H9 (cell line): ENCODE results near the gene SALL3. TPM values are rescaled to one million over a fixed set of nuclear protein-coding genes. Genes with fewer than 3 reads are reported as not detected.

Experiments used
- DNase-seq: peaks from one replicate; pipeline ENCODE4 v3.0.0-alpha.2; 2017
- H2AFZ ChIP-seq: one replicate; pipeline ENCODE4 v1.6.1; 2013; ENCODE audit warnings: mild to moderate bottlenecking, low read length, control low read depth, moderate library complexity
- H2AK5ac ChIP-seq: 2 replicates; pipeline ENCODE4 v1.6.1; 2013; ENCODE audit warnings: low read length, control low read depth, mixed read lengths; ENCODE audit not compliant: insufficient read length
- H2BK120ac ChIP-seq: one replicate; pipeline ENCODE4 v1.6.1; 2013; ENCODE audit warnings: low read depth, mild to moderate bottlenecking, low read length, control low read depth, inconsistent platforms; ENCODE audit not compliant: poor library complexity, severe bottlenecking
- H2BK12ac ChIP-seq: 2 replicates; pipeline ENCODE4 v1.6.1; 2013; ENCODE audit warnings: low read length, control low read depth, mixed read lengths, low read depth; ENCODE audit not compliant: insufficient read length
- H2BK15ac ChIP-seq: 2 replicates; pipeline ENCODE4 v1.6.1; 2013; ENCODE audit warnings: low read depth, low read length, control low read depth
- H2BK20ac ChIP-seq: one replicate; pipeline ENCODE4 v1.6.1; 2013; ENCODE audit warnings: low read depth, mild to moderate bottlenecking, low read length, control low read depth, inconsistent platforms; ENCODE audit not compliant: poor library complexity, severe bottlenecking
- H2BK5ac ChIP-seq: 2 replicates; pipeline ENCODE4 v1.6.1; 2013; ENCODE audit warnings: low read length, control low read depth, mixed read lengths; ENCODE audit not compliant: insufficient read length
- H3K14ac ChIP-seq: 2 replicates; pipeline ENCODE4 v1.6.1; 2013; ENCODE audit warnings: low read length, control low read depth; ENCODE audit not compliant: insufficient read depth
- H3K18ac ChIP-seq: 2 replicates; pipeline ENCODE4 v1.6.1; 2013; ENCODE audit warnings: low read depth, mild to moderate bottlenecking, mixed read lengths, low read length, control low read depth; ENCODE audit not compliant: insufficient read length
- H3K23ac ChIP-seq: 2 replicates; pipeline ENCODE4 v1.6.1; 2013; ENCODE audit warnings: low read length, control low read depth, mixed read lengths, low read depth; ENCODE audit not compliant: insufficient read length
- H3K23me2 ChIP-seq: 2 replicates; pipeline ENCODE4 v1.6.1; 2013; ENCODE audit warnings: low read depth, mild to moderate bottlenecking, mixed read lengths, low read length, control low read depth; ENCODE audit not compliant: insufficient read length, poor library complexity, severe bottlenecking
- H3K27ac ChIP-seq: 2 replicates; pipeline ENCODE4 v1.5.1; 2013; ENCODE audit warnings: low read length, control low read depth, mixed read lengths, low read depth; ENCODE audit not compliant: insufficient read length
- H3K27me3 ChIP-seq: 2 replicates; pipeline ENCODE4 v1.6.1; 2013; ENCODE audit warnings: low read length, control low read depth, inconsistent platforms; ENCODE audit not compliant: insufficient read depth
- H3K4ac ChIP-seq: 2 replicates; pipeline ENCODE4 v1.6.1; 2013; ENCODE audit warnings: low read depth, mild to moderate bottlenecking, control low read depth, inconsistent platforms, low read length, moderate library complexity
- H3K4me1 ChIP-seq: 2 replicates; pipeline ENCODE4 v1.6.1; 2013; ENCODE audit warnings: low read length, control low read depth, inconsistent platforms; ENCODE audit not compliant: insufficient read depth
- H3K4me2 ChIP-seq: 2 replicates; pipeline ENCODE4 v1.6.1; 2013; ENCODE audit warnings: low read length, control low read depth, mixed read lengths; ENCODE audit not compliant: insufficient read length, insufficient read depth
- H3K56ac ChIP-seq: 2 replicates; pipeline ENCODE4 v1.6.1; 2013; ENCODE audit warnings: low read depth, mild to moderate bottlenecking, mixed read lengths, low read length, control low read depth; ENCODE audit not compliant: insufficient read length
- H3K79me1 ChIP-seq: 2 replicates; pipeline ENCODE4 v1.6.1; 2013; ENCODE audit warnings: low read depth, mild to moderate bottlenecking, moderate library complexity, low read length, control low read depth, inconsistent platforms; ENCODE audit not compliant: insufficient read depth, poor library complexity, severe bottlenecking
- H3K79me2 ChIP-seq: 2 replicates; pipeline ENCODE4 v1.6.1; 2013; ENCODE audit warnings: low read length, control low read depth, inconsistent platforms; ENCODE audit not compliant: insufficient read depth
- H3K9ac ChIP-seq: 2 replicates; pipeline ENCODE4 v1.6.1; 2013; ENCODE audit warnings: low read length, control low read depth, mixed read lengths; ENCODE audit not compliant: insufficient read length; ENCODE audit errors: extremely low read depth
- H3K9me3 ChIP-seq: one replicate; pipeline ENCODE4 v1.6.1; 2013; ENCODE audit warnings: low read depth, low read length, inconsistent platforms; ENCODE audit not compliant: control insufficient read depth
- H3T11ph ChIP-seq: one replicate; pipeline ENCODE4 v1.6.1; 2013; ENCODE audit warnings: mild to moderate bottlenecking, low read length, control low read depth, inconsistent platforms
- H4K20me1 ChIP-seq: one replicate; pipeline ENCODE4 v1.6.1; 2013; ENCODE audit not compliant: control insufficient read depth, insufficient read length, insufficient read depth
- H4K5ac ChIP-seq: 2 replicates; pipeline ENCODE4 v1.6.1; 2013; ENCODE audit warnings: low read depth, mild to moderate bottlenecking, mixed read lengths, low read length, control low read depth; ENCODE audit not compliant: insufficient read length
- H4K8ac ChIP-seq: replicated peaks from 2 replicates; pipeline ENCODE4 v1.6.1; 2013; ENCODE audit warnings: low read length, control low read depth, mixed read lengths, low read depth; ENCODE audit not compliant: insufficient read length
- H4K91ac ChIP-seq: 2 replicates; pipeline ENCODE4 v1.6.1; 2013; ENCODE audit warnings: low read depth, mild to moderate bottlenecking, moderate library complexity, mixed read lengths, low read length, control low read depth; ENCODE audit not compliant: insufficient read length
- H3K27ac Mint-ChIP-seq, 3 experiments: 2 replicates in 2 of 3; 3 replicates in 1 of 3; pipeline ENCODE4 v1.8.0; 2020 to 2021; ENCODE audit warnings: mixed read lengths in 3 of 3, mild to moderate bottlenecking in 1 of 3, moderate library complexity in 1 of 3
- H3K27me3 Mint-ChIP-seq: 2 replicates; pipeline ENCODE4 v1.8.0; 2021; ENCODE audit warnings: low read depth, mild to moderate bottlenecking, moderate library complexity, mixed read lengths
- H3K36me3 Mint-ChIP-seq, 3 experiments: 2 replicates in 2 of 3; 3 replicates in 1 of 3; pipeline ENCODE4 v1.8.0; 2020 to 2021; ENCODE audit warnings: low read depth in 3 of 3, mixed read lengths in 3 of 3; ENCODE audit not compliant: insufficient read depth in 1 of 3
- H3K4me1 Mint-ChIP-seq, 2 experiments: 2 replicates each; pipeline ENCODE4 v1.8.0; 2020; ENCODE audit warnings: mixed read lengths in 2 of 2
- H3K4me3 Mint-ChIP-seq, 2 experiments: 2 replicates in 1 of 2; 3 replicates in 1 of 2; pipeline ENCODE4 v1.8.0; 2020 to 2021; ENCODE audit warnings: mild to moderate bottlenecking in 2 of 2, mixed read lengths in 2 of 2, moderate library complexity in 1 of 2
- H3K9me3 Mint-ChIP-seq, 2 experiments: 2 replicates in 1 of 2; 3 replicates in 1 of 2; pipeline ENCODE4 v1.8.0; 2020; ENCODE audit warnings: mild to moderate bottlenecking in 2 of 2, mixed read lengths in 2 of 2, moderate library complexity in 1 of 2
- WGBS: extraction: QIAGEN DNeasy Blood & Tissue Kit; methylation state at CpG from one replicate; pipeline ENCODE4 v1.1.7; 2013; ENCODE audit warnings: missing lambda C conversion rate, low lambda C conversion rate, mixed read lengths; ENCODE audit not compliant: insufficient read length; ENCODE audit errors: extremely low coverage; 5-methylcytosine and 5-hydroxymethylcytosine counted together
- total RNA-seq: library from RNA; stranded (reverse); gene quantifications from 2 replicates; pipeline ENCODE4 v1.2.1, GENCODE V29; 2021
- TF ChIP-seq, protein P1 (sequence below): fragments of 200-600 bp; sonication (generic); conservative IDR thresholded peaks from 3 replicates; pipeline ENCODE4 v1.8.0; 2021; ENCODE audit warnings: antibody characterized with exemption, mild to moderate bottlenecking

The SALL3 gene
- total RNA-seq, 1 experiment from 2014 or later = 52.4 TPM

DNA sequence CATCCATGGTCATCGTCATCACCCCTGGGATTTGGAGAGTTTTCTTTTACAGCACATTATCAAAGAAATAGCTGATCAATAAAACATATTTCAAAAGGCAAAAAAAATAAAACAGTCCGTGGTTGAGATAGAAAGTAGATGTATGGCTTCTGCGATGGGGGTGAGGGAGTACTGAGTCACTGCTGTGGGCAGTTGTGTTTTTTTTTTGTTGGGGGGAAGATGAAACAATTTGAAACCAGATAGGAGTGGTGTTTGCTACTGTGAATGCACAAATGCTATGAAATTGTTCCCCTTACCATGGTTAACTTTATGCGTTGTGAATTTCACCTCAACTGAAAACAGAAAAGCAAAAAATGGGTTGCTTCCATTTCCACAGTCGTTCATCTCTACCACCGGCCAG lies 11.9 kb upstream of the SALL3 start:
- no peak overlapping the region for H2AK5ac ChIP-seq
- no peak overlapping the region for H2BK12ac ChIP-seq
- no CpG with 5 or more reads among the region's 6 CpGs for WGBS
- H3K36me3 Mint-ChIP-seq = peaks cover 3 to 8% (median 6%) of the 10 kb centered on the region in 3 experiments; a peak in 6 of 7 replicates
- H3K23me2 ChIP-seq = peaks cover 3% of the 10 kb centered on the region
- H3K4me1 Mint-ChIP-seq = peaks cover 1 to 5% of the 10 kb centered on the region in 2 experiments
- TF ChIP-seq, protein P1, sequence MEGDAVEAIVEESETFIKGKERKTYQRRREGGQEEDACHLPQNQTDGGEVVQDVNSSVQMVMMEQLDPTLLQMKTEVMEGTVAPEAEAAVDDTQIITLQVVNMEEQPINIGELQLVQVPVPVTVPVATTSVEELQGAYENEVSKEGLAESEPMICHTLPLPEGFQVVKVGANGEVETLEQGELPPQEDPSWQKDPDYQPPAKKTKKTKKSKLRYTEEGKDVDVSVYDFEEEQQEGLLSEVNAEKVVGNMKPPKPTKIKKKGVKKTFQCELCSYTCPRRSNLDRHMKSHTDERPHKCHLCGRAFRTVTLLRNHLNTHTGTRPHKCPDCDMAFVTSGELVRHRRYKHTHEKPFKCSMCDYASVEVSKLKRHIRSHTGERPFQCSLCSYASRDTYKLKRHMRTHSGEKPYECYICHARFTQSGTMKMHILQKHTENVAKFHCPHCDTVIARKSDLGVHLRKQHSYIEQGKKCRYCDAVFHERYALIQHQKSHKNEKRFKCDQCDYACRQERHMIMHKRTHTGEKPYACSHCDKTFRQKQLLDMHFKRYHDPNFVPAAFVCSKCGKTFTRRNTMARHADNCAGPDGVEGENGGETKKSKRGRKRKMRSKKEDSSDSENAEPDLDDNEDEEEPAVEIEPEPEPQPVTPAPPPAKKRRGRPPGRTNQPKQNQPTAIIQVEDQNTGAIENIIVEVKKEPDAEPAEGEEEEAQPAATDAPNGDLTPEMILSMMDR = no peak
- no peak overlapping the region for H3K27ac ChIP-seq
- no peaks in the 10 kb centered on the region for H3K9me3 ChIP-seq
- peaks cover 55% of the 10 kb centered on the region for H3K27me3 Mint-ChIP-seq
- no peaks in the 10 kb centered on the region for H3K79me1 ChIP-seq
- no peak overlapping the region for H3K4ac ChIP-seq
- no peak overlapping the region for H4K91ac ChIP-seq
- no peak overlapping the region for H3K27ac Mint-ChIP-seq
- H3K14ac ChIP-seq = no peak overlapping the region
- H3T11ph ChIP-seq = no peak overlapping the region
- no peak overlapping the region for H2AFZ ChIP-seq
- H3K27me3 ChIP-seq = peaks cover 16% of the 10 kb centered on the region; the same call in 1 of the 2 replicates
- H2BK120ac ChIP-seq = no peak overlapping the region
- H3K9me3 Mint-ChIP-seq = peaks cover 9 to 11% of the 10 kb centered on the region in 2 experiments
- no peak overlapping the region for H3K18ac ChIP-seq
- no peak overlapping the region for H4K8ac ChIP-seq
- H3K23ac ChIP-seq = no peak overlapping the region
- DNase-seq = no peak
- H3K4me3 Mint-ChIP-seq = no peak overlapping the region
- H2BK5ac ChIP-seq = no peak overlapping the region
- no peaks in the 10 kb centered on the region for H3K4me1 ChIP-seq
- H2BK15ac ChIP-seq = no peak overlapping the region
- no peak overlapping the region for H2BK20ac ChIP-seq
- H3K56ac ChIP-seq = no peak overlapping the region
- no peak overlapping the region for H4K5ac ChIP-seq
- no peak overlapping the region for H3K9ac ChIP-seq
- H4K20me1 ChIP-seq = no peaks in the 10 kb centered on the region
- H3K4me2 ChIP-seq = no peak overlapping the region
- H3K79me2 ChIP-seq = no peaks in the 10 kb centered on the region
